GM12872 (cell line): ENCODE data around the gene CSRNP3.

Source experiments
- TF ChIP-seq, protein P1 (sequence below): IDR thresholded peaks from 3 replicates; pipeline ENCODE4 v1.5.1; 2011; ENCODE audit warnings: low read depth, mild to moderate bottlenecking, low read length, moderate library complexity; ENCODE audit not compliant: insufficient read depth

Gene CSRNP3

DNA sequence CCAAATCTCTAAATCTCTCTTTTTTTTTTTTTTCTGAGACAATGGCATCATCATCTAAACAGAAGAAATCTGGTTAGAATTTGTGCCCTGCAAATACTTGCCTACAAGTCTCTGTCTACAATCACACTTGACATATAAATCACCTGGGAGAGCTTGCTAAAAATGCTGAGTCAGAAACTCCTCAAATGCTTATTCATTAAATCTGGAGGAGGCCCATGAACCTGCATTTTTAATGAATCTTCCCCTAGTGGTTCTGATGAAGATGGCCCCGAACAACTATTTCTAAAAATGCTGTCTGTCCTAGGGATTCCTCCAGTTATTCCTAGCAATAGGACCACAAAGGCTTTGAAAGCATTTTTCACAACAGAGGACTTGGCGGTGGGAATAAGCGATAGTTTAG, 1.6 kb upstream of the CSRNP3 start:
- TF ChIP-seq, protein P1, sequence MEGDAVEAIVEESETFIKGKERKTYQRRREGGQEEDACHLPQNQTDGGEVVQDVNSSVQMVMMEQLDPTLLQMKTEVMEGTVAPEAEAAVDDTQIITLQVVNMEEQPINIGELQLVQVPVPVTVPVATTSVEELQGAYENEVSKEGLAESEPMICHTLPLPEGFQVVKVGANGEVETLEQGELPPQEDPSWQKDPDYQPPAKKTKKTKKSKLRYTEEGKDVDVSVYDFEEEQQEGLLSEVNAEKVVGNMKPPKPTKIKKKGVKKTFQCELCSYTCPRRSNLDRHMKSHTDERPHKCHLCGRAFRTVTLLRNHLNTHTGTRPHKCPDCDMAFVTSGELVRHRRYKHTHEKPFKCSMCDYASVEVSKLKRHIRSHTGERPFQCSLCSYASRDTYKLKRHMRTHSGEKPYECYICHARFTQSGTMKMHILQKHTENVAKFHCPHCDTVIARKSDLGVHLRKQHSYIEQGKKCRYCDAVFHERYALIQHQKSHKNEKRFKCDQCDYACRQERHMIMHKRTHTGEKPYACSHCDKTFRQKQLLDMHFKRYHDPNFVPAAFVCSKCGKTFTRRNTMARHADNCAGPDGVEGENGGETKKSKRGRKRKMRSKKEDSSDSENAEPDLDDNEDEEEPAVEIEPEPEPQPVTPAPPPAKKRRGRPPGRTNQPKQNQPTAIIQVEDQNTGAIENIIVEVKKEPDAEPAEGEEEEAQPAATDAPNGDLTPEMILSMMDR = no peak

DNA sequence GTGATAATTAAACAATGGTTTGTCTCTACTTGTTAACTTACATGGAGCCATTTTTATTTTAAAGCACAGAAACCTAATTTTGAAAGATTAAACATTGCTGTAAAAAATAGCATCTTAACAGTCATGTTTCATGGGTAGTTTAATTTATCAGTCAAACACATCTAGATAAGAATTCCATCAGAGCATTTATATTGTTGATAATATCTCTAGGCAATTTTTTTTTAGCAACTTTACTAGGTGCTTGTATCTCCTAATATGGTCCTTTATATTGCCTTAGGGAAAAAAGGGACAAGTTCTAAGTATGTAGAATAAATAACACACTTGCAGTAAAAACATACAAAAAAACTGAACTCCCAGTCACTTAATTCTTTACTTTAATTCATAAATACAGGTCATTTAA, 863 bp downstream of the CSRNP3 start:
- TF ChIP-seq, protein P1 = no peak

DNA sequence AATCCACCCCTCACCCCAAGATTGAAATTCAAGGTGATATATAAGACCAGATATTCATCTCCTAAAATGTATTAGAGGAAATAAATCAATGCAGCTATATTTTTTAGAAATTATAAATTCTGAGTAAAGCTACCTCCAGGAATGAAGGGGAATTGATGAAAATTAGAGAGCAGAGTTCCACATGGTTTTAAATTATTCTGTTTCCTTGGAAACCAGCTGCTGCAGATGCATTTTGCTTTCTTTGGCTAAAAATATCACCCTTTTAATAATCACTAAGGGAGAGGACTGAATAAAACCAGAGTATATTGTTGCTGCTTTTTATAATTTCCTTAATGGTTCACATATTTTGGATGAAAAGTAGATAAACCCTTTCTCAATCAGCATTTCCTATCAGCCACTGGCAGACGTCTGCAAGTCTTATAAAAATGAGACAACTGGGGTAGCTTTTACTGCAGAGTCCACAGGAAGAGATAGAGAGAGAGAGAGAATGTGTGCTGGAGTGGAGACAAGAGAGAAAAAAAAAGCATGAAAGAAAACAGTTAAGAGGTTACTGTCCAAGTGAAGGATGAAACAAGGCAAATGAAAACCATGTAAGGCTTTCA, 2.0 kb downstream of the CSRNP3 start:
- TF ChIP-seq, protein P1 = no peak

DNA sequence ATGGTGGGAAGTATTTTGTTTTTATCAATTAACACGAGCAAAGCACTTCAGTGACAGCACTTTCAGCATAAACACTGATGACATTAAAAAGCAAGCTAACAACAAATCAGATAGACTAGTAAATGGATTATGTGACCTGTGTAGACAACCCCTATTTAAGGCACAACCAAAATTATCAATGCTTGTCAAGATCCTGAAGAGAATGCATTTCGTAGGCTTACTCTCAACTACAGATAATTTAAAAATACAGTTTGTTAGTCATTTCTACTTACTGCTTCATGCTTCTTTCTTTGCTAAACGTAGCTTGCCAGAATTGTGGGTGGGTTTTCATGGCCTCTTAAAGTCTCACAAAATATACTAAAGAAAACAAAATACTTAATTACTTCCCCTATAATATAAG, 3.4 kb downstream of the CSRNP3 start:
- TF ChIP-seq, protein P1 = no peak

DNA sequence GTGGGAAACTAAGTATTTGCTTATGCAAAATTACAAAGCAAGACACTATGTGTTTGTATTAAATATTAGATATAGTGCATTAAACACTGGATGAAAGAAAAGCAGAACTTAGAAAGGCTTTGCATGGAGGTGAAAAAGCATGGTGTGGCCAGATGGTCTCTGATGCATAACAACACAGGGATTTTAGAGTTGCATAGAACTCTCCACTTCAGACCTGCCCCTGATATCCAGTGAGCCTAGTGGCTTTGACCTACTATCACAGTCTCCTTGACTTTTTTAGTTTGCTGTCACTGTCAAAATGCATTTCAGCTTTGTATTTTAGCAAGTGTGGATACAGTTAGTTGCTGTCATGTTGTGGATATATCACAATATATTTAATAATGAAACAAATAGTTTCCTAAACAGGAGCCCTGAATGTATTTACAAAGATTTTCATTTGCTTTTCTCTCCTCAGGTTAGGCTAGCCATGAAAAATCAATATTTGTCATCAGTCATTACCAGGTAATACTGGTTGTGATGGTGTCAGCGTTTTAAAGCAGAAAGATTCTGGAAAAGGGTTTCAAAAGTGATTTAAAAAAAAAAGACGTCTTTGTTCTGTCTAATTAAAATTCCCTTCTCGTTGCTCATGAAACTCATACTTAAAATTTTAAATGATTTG, 5.2 kb downstream of the CSRNP3 start:
- TF ChIP-seq, protein P1 = no peak

- TF ChIP-seq, protein P1 = no peak
Measured at GRCh38 chr2:165475277-165476004, 5.9 kb downstream of the CSRNP3 start.

GRCh38 chr2:165479856-165480255, 10.4 kb downstream of the CSRNP3 start:
- TF ChIP-seq, protein P1 = no peak
